HK-2 (cell line): Measurements from ENCODE around the gene MDFIC2.
A peak's percentile ranks its signal among the peaks of the same experiment; 100 is the strongest.
"Not testable (repeated sequence)": the region's sequence is repeated elsewhere in the genome, so short reads cannot be mapped to it uniquely, and the experiment has no call there.

ENCODE experiments used
- DNase-seq: peaks from one replicate; pipeline ENCODE4 v3.0.0-alpha.2; 2018; ENCODE audit not compliant: unreplicated experiment

Gene MDFIC2

DNA sequence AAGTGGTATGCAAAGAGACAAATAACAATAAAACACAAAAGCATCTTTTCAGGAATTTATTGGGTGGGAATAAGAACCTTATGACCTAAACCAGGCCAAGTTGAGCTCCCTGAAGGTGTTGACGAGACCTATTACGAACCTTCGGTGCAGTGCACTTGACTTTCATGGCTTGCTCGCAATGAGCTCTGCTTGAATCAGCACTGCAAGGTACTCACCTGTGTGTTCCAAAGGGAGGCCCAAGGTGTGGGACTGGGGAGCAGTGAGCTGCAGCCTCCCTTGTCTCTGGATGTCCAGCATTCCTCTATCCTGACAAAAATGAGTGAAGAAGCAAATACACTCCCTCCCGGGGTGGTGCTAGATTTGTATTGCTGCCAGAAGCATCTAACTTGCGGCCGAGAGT is at the start of gene MDFIC2:
TSS of gene MDFIC2 (minus strand) at position 303 of the 400 bp plus-strand sequence. CDS start 665 bp downstream, outside the sequence.
- DNase-seq = no peak

DNA sequence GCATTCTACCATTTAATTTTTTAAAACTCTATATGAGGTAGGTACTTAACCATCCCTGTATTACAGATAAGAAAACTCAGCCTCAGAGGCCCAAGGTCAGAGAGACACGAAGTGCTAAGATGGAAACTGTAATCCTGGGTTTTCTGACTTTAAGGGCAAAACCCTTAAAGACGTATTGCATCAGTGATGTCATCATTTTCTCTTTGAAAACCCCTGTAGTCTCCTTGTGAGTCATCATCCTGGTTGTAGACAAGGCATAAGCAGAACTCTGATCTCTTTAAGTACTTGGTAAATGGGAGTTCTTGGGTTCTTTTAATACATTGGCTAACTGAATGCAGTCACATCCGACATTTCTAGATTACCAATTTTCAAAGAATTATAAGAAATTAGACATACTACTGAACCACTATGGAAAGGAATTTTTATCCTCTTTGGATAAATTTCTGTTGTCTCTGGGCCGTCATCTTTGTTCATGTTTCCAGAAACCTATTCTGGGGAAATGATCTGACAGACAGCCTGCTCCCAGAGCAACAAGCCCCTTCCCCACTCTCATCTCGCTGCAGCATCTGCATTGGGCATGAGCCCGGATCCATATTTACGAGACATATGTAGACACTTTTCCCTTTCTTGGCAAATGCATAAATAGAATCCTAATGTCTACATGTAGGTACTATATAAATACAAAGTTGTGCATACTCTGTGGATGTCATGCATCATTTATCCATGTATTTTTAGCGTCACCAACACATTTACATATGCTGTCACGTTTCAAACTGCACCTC is 48.7 kb upstream of the MDFIC2 start:
- DNase-seq = no peak

DNA sequence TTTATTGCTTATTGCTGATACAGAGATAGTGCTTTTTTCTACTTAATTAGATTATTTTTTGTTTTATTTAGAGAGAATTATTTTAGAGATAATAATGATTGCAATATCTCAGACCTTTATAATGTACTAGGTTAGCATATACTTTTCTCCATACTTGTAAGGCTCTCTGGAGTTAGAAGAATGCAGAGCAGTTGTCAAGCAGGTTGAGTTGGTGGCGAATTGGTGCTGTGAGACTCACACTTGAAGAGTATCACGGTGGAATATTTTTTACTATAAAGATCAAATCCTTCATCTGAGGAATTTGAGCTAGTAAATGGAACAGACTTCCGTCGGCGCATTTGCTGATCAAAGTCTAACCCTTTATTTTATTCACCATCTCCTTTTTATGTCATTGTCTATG is 47.3 kb upstream of the MDFIC2 start:
- no peak for DNase-seq

DNA sequence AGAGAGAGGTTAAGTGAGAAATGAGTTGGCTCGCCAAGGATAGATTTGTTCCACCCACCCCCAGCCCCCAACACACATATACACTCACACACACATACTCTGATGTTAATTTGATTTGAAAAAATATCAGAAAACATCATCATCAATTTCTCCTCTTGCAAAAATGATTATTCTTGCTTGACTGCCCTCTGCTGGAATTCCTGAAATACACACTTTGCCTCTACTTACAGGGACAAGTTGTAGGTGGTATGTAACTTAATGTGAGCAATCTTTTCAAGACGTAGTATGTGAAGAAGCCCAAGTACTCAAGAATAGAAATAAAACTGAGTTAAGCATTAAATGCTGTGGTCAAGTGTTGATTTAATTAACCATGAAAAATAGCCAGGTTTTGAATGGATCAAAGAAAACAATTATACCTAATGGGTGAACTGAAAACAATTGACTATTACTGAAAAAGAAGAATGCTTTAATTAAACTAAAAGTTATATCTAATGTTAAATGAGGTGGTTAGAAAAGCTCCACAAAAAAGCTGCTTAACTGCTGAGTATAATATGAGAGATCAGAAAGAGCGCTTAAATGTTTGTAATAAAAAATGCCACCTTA is 46.6 kb upstream of the MDFIC2 start:
- DNase-seq = peak; percentile 1

DNA sequence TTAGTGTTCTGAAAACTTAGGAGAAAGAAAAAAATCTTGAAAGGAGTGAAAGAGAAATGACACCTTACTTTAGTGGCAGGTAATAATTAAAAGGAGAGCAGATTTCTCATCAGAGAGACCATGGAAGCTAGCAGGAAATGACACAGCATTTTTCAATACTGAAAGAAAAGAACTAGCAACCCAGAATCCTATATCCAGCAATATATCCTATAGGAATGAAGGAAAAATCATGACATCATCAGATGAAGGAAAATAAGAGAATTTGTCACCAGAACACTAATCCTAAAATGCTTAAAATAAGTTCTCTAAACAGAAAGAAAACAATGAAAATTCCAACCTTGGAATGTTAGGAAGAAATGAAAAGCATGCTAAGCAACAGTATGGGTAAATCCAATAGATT is 39.8 kb upstream of the MDFIC2 start:
- no peak for DNase-seq

DNA sequence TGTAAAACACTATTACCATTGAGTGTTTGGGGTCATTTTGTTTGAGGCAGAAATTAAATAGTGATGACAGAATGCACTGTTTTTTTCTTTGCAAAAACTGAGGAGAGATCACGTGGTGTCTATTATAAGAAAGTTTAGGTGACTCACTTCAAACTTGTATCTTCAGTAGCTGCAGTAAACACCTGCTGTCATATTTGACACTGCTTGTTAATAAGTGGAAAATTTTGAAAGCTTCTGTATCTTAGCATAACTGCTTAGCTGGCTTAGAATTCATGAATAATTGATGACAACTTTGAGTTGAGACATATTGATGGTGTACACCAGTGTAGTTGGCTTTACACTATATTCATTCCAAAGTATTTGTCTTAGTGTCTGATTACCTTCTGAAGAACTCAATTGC is 29.7 kb upstream of the MDFIC2 start:
- no peak for DNase-seq

DNA sequence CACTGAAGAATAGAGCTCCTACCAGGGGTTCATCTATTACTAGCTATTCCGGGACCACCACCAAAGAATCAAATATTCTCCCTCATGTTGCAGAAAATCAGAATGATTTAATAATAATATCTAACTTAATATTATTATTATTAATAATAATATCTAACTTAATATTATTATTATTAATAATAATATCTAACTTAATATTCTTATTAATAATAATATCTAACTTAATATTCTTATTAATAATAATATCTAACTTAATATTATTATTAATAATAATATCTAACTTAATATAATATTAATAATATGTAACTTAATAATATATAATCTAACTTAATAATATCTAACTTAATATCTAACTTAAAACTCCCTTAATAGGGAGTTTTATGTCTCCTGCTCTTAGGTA is 24.4 kb upstream of the MDFIC2 start:
- DNase-seq = not testable (repeated sequence)

DNA sequence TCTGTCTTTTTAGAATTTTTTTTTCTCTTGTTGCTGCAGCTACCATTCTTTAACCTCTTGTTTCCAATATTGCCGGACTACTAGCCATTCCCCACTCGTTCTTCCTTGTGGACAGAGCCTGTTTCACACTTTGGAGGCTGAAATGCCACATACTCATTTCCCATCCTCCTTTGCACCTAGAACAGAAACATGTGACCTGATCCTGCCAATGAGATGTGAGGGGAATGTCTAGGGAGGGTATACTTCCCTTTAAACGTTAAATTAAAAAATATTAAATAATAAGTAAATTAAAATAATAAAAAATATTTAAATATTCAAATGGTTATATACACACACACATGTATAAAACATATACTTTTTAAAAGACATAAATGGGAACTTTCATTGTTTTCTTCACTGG is 20.6 kb upstream of the MDFIC2 start:
- DNase-seq = no peak

DNA sequence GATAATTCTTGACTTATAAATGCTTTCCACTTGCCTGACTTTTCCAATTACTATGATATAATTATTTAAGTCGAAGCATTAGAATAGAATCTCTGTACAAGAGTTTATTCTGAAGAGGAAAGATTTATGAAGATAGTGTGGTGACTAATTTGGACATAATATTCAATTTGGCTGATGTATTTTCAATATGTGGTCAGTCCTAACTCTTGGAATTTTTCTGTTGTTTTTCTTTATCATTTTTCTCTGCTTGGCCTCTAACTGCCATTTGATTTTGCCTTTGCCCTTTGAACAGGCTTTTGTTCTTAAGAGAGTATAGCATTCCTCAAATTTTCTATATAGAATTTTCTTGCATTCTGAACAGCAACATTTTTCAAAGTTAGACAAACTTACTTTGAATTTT is 2.6 kb upstream of the MDFIC2 start:
- DNase-seq = no peak

DNA sequence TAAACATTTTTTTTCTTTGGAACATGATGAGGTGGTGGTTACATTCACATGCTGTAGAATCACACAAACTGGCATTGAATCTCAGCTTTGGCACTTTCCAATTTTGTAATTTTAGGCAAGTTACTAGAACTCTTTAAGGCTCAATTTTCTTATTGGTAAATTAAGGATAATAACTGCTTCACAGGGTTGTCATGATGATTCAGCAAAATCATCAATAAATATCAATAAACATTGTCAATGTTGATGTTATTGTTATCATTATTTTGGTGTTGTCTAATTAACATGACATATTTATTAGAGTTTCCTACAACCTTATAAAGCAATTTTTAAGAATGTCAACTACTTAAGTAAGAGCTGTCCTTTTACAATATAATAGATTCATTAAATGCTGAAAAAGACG is 1.6 kb downstream of the MDFIC2 start:
- DNase-seq = no peak

DNA sequence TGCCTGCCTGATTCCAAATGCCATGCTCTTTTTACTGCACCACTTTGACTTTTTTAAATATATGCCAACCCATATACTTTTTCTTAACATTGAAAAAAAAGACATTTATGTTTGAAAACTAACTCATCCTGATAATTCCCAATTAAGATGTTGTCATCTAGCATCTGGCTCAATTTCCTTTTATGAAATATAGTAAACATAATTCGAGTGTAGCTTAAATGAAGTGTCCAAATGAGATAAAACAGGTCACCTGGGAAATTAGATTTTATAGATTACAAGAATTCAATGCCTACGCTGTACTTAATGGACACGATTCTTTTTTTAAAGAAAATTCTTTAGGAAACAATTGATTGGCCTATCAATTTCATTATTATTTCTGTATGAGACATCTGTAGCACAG is 2.8 kb downstream of the MDFIC2 start:
- DNase-seq = no peak

DNA sequence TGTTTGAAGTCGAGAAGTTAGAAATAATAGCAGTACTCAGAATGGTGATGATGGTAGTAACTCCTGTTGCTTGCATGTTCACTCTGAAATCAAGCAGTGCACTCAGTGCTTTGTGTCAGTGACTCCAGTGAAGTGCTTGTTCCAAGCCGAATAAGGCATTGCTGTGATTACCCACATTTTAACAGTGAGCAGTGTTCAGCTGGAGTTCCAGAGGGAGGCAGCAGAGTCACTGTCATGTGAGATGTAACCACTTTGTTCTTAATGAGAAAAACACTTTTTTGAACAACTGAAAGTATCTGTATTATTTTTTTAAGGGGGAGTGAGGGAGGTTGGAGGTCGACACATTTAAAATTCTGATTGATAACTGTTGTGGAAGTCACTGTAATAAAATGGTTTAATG is 3.7 kb downstream of the MDFIC2 start:
- DNase-seq = no peak

DNA sequence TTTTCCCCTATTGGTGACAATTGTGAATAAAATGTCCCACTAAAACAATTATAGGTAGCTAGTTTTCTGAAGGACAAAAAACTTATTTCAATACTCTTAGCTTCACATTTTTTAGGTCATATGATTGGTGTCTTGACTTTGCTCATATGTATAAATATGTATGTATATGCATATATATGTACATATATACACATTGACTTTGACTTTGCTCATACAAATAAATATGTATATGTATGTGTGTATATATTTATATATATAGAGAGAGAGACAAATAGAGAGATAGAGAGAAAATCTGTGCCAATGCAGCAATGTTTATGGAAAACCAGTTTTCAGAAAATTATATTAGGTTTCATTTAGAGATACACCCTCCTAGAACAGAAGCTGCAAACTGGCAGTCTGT is 5.7 kb downstream of the MDFIC2 start:
- no peak for DNase-seq

DNA sequence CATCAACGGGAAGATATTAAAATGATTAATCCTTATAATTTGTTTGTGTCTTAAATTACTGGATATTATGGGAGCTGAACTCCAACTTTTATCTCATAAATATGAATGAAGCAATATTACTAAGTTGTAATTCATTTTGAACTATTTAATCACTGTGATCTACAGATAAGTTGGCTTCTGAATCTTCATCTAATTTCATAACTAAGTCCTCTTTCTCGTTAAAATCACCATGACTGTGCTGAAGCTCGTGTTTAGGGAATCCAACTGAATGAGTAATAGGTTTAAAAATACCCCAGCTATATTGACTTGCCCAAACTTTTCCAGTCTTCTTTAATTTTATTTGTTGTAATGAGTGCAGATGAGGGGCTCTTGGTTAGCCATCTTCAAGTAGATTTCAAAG is 14.1 kb downstream of the MDFIC2 start:
- DNase-seq = no peak

DNA sequence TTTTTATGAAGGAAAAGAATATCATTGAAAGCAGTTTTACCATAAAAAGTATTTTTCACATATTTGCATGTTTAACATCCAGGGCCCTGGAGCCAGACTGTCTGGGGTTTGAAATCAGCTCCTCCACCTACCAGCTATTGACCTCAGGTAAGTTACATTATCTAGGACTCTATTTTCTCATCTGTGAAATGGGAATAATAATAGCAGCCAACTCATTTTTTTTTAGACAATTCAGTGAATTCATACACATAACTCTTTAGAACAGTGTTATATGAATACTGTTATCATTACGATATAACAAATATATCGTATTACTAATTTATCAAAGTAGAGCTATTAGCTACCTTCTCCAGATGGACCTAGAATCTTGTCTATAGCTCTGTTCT is 21.3 kb downstream of the MDFIC2 start:
- no peak for DNase-seq

DNA sequence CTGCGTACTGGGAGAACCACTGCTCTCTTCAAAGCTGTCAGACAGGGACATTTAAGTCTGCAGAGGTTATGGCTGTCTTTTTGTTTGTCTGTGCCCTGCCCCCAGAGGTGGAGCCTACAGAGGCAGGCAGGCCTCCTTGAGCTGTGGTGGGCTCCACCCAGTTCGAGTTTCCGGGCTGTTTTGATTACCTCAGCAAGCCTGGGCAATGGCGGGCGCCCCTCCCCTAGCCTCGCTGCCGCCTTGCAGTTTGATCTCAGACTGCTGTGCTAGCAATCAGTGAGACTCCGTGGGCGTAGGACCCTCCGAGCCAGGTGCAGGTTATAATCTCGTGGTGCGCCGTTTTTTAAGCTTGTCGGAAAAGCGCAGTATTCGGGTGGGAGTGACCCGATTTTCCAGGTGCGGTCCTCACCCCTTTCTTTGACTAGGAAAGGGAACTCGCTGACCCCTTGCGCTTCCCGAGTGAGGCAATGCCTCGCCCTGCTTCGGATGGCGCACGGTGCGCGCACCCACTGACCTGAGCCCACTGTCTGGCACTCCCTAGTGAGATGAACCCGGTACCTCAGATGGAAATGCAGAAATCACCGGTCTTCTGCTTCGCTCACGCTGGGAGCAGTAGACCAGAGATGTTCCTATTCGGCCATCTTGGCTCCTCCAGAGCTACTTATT is 21.9 kb downstream of the MDFIC2 start:
- not testable (repeated sequence) for DNase-seq

DNA sequence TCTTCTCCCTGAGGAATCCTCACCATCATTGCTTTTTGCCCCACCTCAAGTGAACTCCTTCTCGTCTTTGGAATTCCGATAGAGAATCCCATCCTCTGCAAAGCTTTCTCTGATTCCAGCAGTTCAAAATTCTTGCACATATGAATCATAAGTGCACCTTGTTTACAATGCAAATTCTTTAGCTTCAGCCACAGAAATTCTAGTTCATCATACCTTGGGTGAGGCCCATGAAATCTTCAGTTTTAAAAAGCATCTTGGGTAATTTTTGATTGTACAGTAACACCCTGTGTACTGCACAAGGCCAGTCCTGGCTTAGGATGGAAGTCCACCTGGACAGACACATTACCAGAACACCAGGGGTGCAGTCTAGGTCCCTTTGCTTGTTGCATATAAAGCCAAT is 30.8 kb downstream of the MDFIC2 start:
- no peak for DNase-seq

DNA sequence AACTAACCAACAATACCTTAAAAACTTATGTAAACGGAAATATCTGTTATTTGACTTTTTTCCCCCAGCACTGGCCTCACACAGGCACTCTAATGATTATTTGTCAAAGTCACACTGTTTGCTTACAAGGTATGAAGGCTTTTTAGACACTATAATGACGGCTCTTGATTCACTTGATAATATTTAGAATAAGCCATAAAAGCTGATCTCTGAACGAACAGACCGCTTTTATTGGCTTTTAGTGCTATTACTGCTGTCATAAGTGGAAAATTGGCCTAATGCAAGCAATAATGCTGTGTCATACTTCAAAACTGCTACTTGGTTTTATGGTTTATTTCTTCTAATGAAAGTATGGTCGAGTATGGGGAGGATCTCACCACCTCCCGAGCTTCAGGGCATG is 35.1 kb downstream of the MDFIC2 start:
- DNase-seq = no peak

DNA sequence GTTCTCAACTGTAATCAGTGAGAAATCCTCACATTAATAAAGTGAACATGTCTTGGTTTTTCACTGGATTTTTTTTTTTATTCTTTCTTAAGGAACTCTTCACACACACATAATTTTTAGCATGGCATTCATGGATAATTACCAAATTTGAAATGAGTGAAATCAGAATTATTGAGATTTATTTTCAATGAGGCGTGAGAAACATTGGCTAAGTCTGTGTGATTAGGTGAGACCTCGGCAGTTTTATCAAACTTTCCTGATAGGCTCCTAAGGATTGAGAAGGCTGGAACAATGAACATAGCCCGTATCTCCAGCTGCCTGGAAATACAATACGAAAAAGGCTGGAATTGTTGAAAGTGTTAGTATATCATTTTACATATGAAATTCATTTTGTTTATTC is 35.5 kb downstream of the MDFIC2 start:
- no peak for DNase-seq

DNA sequence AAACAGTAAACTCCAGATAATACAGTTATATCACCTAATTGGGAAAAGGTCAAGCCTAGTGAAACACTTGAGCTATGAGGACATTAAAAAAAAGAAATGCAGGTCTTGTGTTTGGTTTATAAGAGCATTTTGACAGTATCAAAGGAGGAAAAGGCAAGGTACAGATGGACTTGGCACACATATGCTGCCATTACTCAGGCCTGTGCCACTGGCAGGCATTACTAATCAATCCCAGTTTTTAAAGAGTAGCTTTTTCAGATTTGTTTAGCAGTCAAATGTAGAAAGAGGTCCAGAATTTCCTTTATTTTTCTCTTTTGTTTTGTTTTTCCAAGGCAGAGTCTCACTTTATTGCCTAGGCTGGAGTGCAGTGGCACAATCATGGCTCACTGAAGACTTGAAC is 38.9 kb downstream of the MDFIC2 start:
- no peak for DNase-seq

DNA sequence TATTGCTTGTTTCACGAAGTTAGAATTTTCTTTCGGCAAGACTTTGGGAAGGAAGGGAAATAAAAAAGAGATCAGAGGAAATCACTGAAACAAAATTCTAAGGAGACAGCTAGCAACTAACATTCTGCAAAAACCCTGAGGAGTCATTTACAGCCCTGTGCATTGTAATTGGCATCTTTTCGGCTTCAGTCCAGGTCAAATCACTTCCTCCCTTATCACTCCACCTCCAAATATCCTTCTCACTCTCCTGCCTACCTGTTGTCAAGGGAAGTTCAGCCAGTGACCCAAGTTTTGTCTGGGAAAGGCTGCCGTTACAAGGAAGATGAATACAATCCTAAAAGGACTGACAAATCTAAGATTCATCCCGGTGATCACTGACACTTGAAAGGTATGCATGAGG is 39.6 kb downstream of the MDFIC2 start:
- DNase-seq = no peak

DNA sequence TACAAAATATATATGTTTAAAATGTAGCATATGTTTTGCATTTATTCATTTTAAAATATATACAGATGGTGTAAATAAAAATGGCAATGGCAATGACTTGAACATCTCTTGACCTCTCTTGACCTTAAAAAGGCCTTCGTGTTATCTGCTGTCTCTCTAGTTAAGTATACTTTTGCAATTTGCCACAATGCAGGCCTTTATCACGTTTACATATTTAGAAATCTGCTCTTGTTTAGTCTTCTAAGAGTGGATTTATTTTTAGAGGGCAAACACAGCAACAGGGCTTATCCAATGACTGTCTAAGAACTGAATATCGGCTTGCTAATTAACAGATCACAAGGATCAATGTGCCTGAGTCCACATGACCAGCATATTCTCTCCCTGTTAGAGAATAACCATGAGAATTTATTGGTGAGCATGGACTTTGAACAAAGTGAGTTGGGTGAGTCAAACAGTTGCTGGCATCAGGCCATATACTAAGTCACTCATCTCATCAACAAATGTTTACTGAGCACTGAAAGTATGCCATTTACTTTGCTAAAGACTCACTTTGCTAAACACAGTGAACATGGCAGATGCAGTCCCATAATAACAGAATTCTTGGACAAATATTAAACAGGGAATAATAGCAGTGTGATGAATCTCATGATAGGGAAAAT is 48.2 kb downstream of the MDFIC2 start:
- DNase-seq = no peak

DNA sequence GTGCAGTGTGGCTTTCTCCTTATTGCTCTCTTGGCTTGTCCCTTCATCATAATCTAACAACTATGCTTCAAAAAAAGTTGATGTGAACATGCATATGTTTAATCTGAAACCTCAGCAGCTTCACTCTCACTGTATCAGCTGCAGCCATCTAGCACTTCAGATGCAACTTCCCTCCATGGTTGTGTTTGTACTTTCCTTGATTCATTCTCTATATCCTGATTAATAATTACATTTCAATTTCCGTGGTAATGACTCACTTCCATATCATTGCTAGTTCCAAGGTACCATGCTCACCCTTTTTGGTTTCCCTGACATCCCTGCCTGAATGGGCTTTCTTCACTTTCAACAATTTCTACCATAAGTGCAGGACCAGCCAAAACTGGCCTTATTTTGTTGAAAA is 51.2 kb downstream of the MDFIC2 start:
- DNase-seq = no peak
